Neuronal stem cell (in vitro differentiated cells): Measurements from ENCODE around the gene SIN3A.
"Not testable (repeated sequence)": the region's sequence is repeated elsewhere in the genome, so short reads cannot be mapped to it uniquely, and the experiment has no call there.

ENCODE experiments used
- DNase-seq: peaks from one replicate; pipeline ENCODE4 v3.0.0-alpha.2; 2013; ENCODE audit warnings: low spot score
- H2AFZ ChIP-seq: one replicate; pipeline ENCODE4 v1.6.1; 2013; ENCODE audit warnings: mild to moderate bottlenecking, low read length, inconsistent platforms
- H2AK5ac ChIP-seq: 2 replicates; pipeline ENCODE4 v1.6.1; 2013; ENCODE audit warnings: low read depth, mild to moderate bottlenecking, inconsistent platforms, low read length, moderate library complexity, mixed read lengths
- H2BK120ac ChIP-seq: 2 replicates; pipeline ENCODE4 v1.6.1; 2013; ENCODE audit warnings: low read depth, mild to moderate bottlenecking, inconsistent platforms, low read length, moderate library complexity, mixed read lengths
- H2BK12ac ChIP-seq: one replicate; pipeline ENCODE4 v1.6.1; 2013; ENCODE audit warnings: low read length, inconsistent platforms
- H2BK15ac ChIP-seq: 2 replicates; pipeline ENCODE4 v1.6.1; 2013; ENCODE audit warnings: mild to moderate bottlenecking, low read length, inconsistent platforms, mixed read lengths
- H2BK5ac ChIP-seq: one replicate; pipeline ENCODE4 v1.6.1; 2013; ENCODE audit warnings: inconsistent platforms, mild to moderate bottlenecking, low read length, moderate library complexity
- H3K14ac ChIP-seq: one replicate; pipeline ENCODE4 v1.6.1; 2013; ENCODE audit warnings: low read length, inconsistent platforms
- H3K18ac ChIP-seq: 2 replicates; pipeline ENCODE4 v1.6.1; 2013; ENCODE audit warnings: low read length, inconsistent platforms
- H3K23ac ChIP-seq: 2 replicates; pipeline ENCODE4 v1.6.1; 2013; ENCODE audit warnings: low read depth, mild to moderate bottlenecking, mixed read lengths, low read length, inconsistent platforms; ENCODE audit not compliant: poor library complexity
- H3K27ac ChIP-seq: replicated peaks from 3 replicates; pipeline ENCODE4 v1.5.1; 2013; ENCODE audit warnings: low read length, inconsistent platforms
- H3K27me3 ChIP-seq, 3 experiments: 2 replicates each; pipeline ENCODE4 v1.6.1; 2013; ENCODE audit warnings: low read length in 3 of 3, mild to moderate bottlenecking in 2 of 3, inconsistent platforms in 1 of 3, low read depth in 1 of 3, mixed read lengths in 1 of 3, moderate library complexity in 1 of 3; ENCODE audit not compliant: control insufficient read depth in 3 of 3, insufficient read depth in 3 of 3
- H3K36me3 ChIP-seq, 2 donors: replicated peaks in 1 of 2; 2 replicates each; pipeline ENCODE4 v1.6.1; 2013; ENCODE audit warnings: low read length in 2 of 2; ENCODE audit not compliant: control insufficient read depth in 2 of 2, insufficient read depth in 2 of 2
- H3K4ac ChIP-seq: 2 replicates; pipeline ENCODE4 v1.6.1; 2013; ENCODE audit warnings: inconsistent platforms, mild to moderate bottlenecking, low read length, moderate library complexity
- H3K4me1 ChIP-seq, 2 donors: 1 replicate in 1 of 2; 2 replicates in 1 of 2; pipeline ENCODE4 v1.6.1; 2013; ENCODE audit warnings: low read length in 2 of 2, low read depth in 1 of 2; ENCODE audit not compliant: control insufficient read depth in 2 of 2, insufficient read depth in 1 of 2
- H3K4me2 ChIP-seq: one replicate; pipeline ENCODE4 v1.6.1; 2013; ENCODE audit warnings: mild to moderate bottlenecking, low read length, inconsistent platforms; ENCODE audit not compliant: insufficient read depth, poor library complexity, severe bottlenecking
- H3K4me3 ChIP-seq, 2 donors: 2 replicates each; pipeline ENCODE4 v1.5.1; 2013; ENCODE audit warnings: low read length in 2 of 2, mild to moderate bottlenecking in 2 of 2, inconsistent platforms in 1 of 2, moderate library complexity in 1 of 2
- H3K79me1 ChIP-seq: one replicate; pipeline ENCODE4 v1.6.1; 2013; ENCODE audit warnings: low read depth, mild to moderate bottlenecking, inconsistent platforms, low read length, moderate library complexity
- H3K9ac ChIP-seq: one replicate; pipeline ENCODE4 v1.6.1; 2013; ENCODE audit warnings: mild to moderate bottlenecking, low read depth, low read length, inconsistent platforms; ENCODE audit not compliant: poor library complexity
- H3K9me3 ChIP-seq, 2 donors: replicated peaks in 1 of 2; 2 replicates each; pipeline versions ENCODE3 to v1.6.1; 2013; ENCODE audit warnings: low read length in 2 of 2, mild to moderate bottlenecking in 2 of 2, inconsistent platforms in 1 of 2, low read depth in 1 of 2, mixed read lengths in 1 of 2, moderate library complexity in 1 of 2; ENCODE audit not compliant: control insufficient read depth in 2 of 2, insufficient read depth in 1 of 2
- H4K8ac ChIP-seq: one replicate; pipeline ENCODE4 v1.6.1; 2013; ENCODE audit warnings: low read depth, mild to moderate bottlenecking, inconsistent platforms, low read length, moderate library complexity
- H4K91ac ChIP-seq: one replicate; pipeline ENCODE4 v1.6.1; 2013; ENCODE audit warnings: low read length, low read depth, mild to moderate bottlenecking, inconsistent platforms; ENCODE audit not compliant: poor library complexity
- WGBS, 2 donors: extraction: QIAGEN DNeasy Blood & Tissue Kit; methylation state at CpG; one replicate each; pipeline ENCODE4 v1.1.7; 2013; ENCODE audit warnings: missing lambda C conversion rate in 2 of 2, mixed read lengths in 1 of 2; ENCODE audit not compliant: insufficient read length in 2 of 2, insufficient replicate concordance in 1 of 2; ENCODE audit errors: extremely low coverage in 2 of 2; 5-methylcytosine and 5-hydroxymethylcytosine counted together

The SIN3A gene

GRCh38 chr15:75347222-75348033 lies 104.1 kb downstream of the SIN3A start:
- no peak overlapping the region for H2BK12ac ChIP-seq
- peaks cover 3 to 6% of the 10 kb centered on the region in 2 donors for H3K4me1 ChIP-seq
- peaks cover 3% of the 10 kb centered on the region for H3K79me1 ChIP-seq
- peak overlapping the region; percentile 91 for H2BK120ac ChIP-seq
- H2BK15ac ChIP-seq, result peak overlapping the region; percentile 33
- peaks cover 0 to 23% (median 0%) of the 10 kb centered on the region in 3 experiments for H3K27me3 ChIP-seq
- no peak for DNase-seq
- no peak overlapping the region for H2BK5ac ChIP-seq
- H3K9me3 ChIP-seq, result peaks cover 0 to 3% of the 10 kb centered on the region in 2 donors
- H3K27ac ChIP-seq, result no peak overlapping the region
- H3K4me3 ChIP-seq, result peak overlapping the region; percentile 75 to 86
- WGBS, 2 donors, result no CpG with 5 or more reads among the region's 65 CpGs
- H4K8ac ChIP-seq, result no peak overlapping the region
- peak overlapping the region; percentile 97 for H3K18ac ChIP-seq
- peak overlapping the region; percentile 99 for H2AFZ ChIP-seq
- H3K9ac ChIP-seq, result peak overlapping the region; percentile 93
- H3K14ac ChIP-seq, result peak overlapping the region; percentile 94
- H3K23ac ChIP-seq, result peak overlapping the region; percentile 15
- no peak overlapping the region for H4K91ac ChIP-seq
- H3K36me3 ChIP-seq, result peaks cover 0 to 2% of the 10 kb centered on the region in 2 donors
- no peak overlapping the region for H3K4ac ChIP-seq
- H2AK5ac ChIP-seq, result peak overlapping the region; percentile 97
- peak overlapping the region; percentile 97 for H3K4me2 ChIP-seq

GRCh38 chr15:75346796-75347221 lies 104.7 kb downstream of the SIN3A start, which contains the start of gene NEIL1:
NEIL1 (plus strand) TSS chr15:75347039; CDS start chr15:75348906, 1,867 bp downstream.
- peak within 1 kb of the TSS; percentile 97 for H2AK5ac ChIP-seq
- peaks cover 3% of the 10 kb centered on the region for H3K79me1 ChIP-seq
- no peak within 1 kb of the TSS for H4K8ac ChIP-seq
- peak within 1 kb of the TSS; percentile 91 for H2BK120ac ChIP-seq
- peaks cover 3 to 6% of the 10 kb centered on the region in 2 donors for H3K4me1 ChIP-seq
- H3K9ac ChIP-seq, result peak within 1 kb of the TSS; percentile 93
- H3K4me3 ChIP-seq, result peak within 1 kb of the TSS; percentile 75 to 86
- H3K23ac ChIP-seq, result peak within 1 kb of the TSS; percentile 15
- H3K9me3 ChIP-seq, result peaks cover 0 to 3% of the 10 kb centered on the region in 2 donors
- peak within 1 kb of the TSS; percentile 97 for H3K4me2 ChIP-seq
- H3K27ac ChIP-seq, result no peak within 1 kb of the TSS
- peaks cover 0 to 2% of the 10 kb centered on the region in 2 donors for H3K36me3 ChIP-seq
- peak within 1 kb of the TSS; percentile 94 for H3K14ac ChIP-seq
- no CpG with 5 or more reads among the region's 20 CpGs for WGBS, 2 donors
- peak within 1 kb of the TSS; percentile 99 for H2AFZ ChIP-seq
- peaks cover 0 to 23% (median 0%) of the 10 kb centered on the region in 3 experiments for H3K27me3 ChIP-seq
- peak within 1 kb of the TSS; percentile 33 for H2BK15ac ChIP-seq
- H3K4ac ChIP-seq, result no peak within 1 kb of the TSS
- H3K18ac ChIP-seq, result peak within 1 kb of the TSS; percentile 97
- DNase-seq, result no peak
- no peak within 1 kb of the TSS for H2BK12ac ChIP-seq
- no peak within 1 kb of the TSS for H4K91ac ChIP-seq
- H2BK5ac ChIP-seq, result no peak within 1 kb of the TSS

- DNase-seq, H3K9me3 ChIP-seq, H2BK5ac ChIP-seq, H2BK120ac ChIP-seq, H3K4me2 ChIP-seq, H2BK12ac ChIP-seq, H3K27ac ChIP-seq, H3K9ac ChIP-seq, H4K91ac ChIP-seq, H3K4me3 ChIP-seq, H3K79me1 ChIP-seq, H2AFZ ChIP-seq, H3K14ac ChIP-seq, H2AK5ac ChIP-seq, H3K4me1 ChIP-seq, H4K8ac ChIP-seq, H3K23ac ChIP-seq, H3K18ac ChIP-seq, H2BK15ac ChIP-seq, H3K4ac ChIP-seq: not testable (repeated sequence)
- no CpG with 5 or more reads among the region's 8 CpGs for WGBS, 2 donors
- peaks cover 0 to 23% of the 10 kb centered on the region in 2 donors for H3K36me3 ChIP-seq
- H3K27me3 ChIP-seq, result peaks cover 0 to 20% (median 0%) of the 10 kb centered on the region in 3 experiments
Measured at GRCh38 chr15:75343953-75344352, 107.5 kb downstream of the SIN3A start.

DNA sequence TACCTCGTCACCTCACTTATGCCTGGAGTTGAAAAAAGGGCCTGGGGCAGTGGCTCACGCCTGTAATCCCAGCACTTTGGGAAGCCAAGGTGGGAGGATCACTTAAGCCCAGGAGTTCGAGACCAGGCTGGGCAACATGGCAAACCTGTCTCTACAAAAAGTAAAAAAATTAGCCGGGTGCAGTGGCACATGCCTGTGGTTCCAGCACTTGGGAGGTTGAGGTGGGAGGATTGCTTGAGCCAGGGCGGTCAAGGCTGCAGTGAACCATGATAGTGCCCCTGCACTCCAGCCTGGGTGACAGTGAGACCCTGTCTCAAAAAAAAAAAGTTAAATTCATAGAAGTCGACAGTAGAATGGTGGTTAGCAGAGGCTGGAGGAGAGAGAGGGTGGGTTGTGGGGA lies 109.3 kb downstream of the SIN3A start:
- H3K4me2 ChIP-seq, result no peak overlapping the region
- H4K8ac ChIP-seq, result no peak overlapping the region
- no peak overlapping the region for H3K27ac ChIP-seq
- H3K23ac ChIP-seq, result no peak overlapping the region
- no peaks in the 10 kb centered on the region for H3K9me3 ChIP-seq
- H4K91ac ChIP-seq, result no peak overlapping the region
- no CpG with 5 or more reads among the region's 6 CpGs for WGBS, 2 donors
- no peaks in the 10 kb centered on the region for H3K4me1 ChIP-seq
- H2BK5ac ChIP-seq, result no peak overlapping the region
- peaks cover 0 to 30% of the 10 kb centered on the region in 2 donors for H3K36me3 ChIP-seq
- H3K14ac ChIP-seq, result no peak overlapping the region
- no peak overlapping the region for H2BK12ac ChIP-seq
- no peaks in the 10 kb centered on the region for H3K79me1 ChIP-seq
- peaks cover 0 to 7% (median 0%) of the 10 kb centered on the region in 3 experiments for H3K27me3 ChIP-seq
- no peak overlapping the region for H3K18ac ChIP-seq
- DNase-seq, result no peak
- H3K4me3 ChIP-seq, result no peak overlapping the region
- no peak overlapping the region for H3K9ac ChIP-seq
- H3K4ac ChIP-seq, result no peak overlapping the region
- H2AK5ac ChIP-seq, result no peak overlapping the region
- H2BK15ac ChIP-seq, result no peak overlapping the region
- H2AFZ ChIP-seq, result no peak overlapping the region
- H2BK120ac ChIP-seq, result no peak overlapping the region
